Measurements from ENCODE around the gene C15orf39.
A peak's percentile ranks its signal among the peaks of the same experiment; 100 is the strongest.
"Not testable (repeated sequence)": the region's sequence is repeated elsewhere in the genome, so short reads cannot be mapped to it uniquely, and the experiment has no call there.

The C15orf39 gene

GRCh38 chr15:75201616-75202250 is at the start of gene C15orf39:
Gene C15orf39, plus strand, starts transcription at chr15:75201882. Its CDS starts 4,167 bp downstream, at chr15:75206049.
- peak; percentile 74 for DNase-seq

DNA sequence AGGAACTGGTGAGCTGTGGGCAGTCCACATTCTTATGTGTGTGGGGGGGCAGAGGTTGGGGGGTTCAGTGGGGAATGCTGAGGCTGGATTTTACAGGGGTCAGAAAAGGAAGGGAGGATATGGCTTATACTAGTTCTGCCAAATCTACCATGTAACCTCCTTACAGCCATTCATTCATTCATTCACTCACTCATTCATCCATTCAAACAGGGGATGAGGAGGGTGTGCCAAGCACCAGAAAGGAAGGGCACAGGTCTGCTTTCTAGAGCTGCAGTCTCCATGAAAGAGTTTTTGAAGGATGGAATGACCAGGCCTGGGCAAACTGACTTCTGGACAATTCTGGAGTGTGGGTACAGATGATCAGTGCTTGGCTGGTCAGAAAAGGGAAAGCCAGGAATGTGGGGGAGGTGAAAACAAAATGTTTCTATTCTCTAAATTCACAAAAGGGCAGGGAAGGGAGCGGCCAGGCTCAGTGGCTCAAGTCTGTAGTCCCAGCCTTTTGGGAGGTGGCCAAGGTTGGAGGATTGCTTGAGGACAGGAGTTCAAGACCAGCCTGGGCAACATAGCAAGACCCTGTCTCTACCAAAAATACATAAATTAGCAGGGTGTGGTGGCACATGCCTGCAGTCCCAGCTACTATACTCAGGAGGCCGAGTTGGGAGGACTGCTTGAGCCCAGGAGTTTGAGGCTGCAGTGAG is 49.2 kb upstream of the C15orf39 start:
- no peak for DNase-seq

- peak; percentile 28 for DNase-seq
These were observed 48.6 kb upstream of the C15orf39 start for GRCh38 chr15:75153087-75153486.

DNA sequence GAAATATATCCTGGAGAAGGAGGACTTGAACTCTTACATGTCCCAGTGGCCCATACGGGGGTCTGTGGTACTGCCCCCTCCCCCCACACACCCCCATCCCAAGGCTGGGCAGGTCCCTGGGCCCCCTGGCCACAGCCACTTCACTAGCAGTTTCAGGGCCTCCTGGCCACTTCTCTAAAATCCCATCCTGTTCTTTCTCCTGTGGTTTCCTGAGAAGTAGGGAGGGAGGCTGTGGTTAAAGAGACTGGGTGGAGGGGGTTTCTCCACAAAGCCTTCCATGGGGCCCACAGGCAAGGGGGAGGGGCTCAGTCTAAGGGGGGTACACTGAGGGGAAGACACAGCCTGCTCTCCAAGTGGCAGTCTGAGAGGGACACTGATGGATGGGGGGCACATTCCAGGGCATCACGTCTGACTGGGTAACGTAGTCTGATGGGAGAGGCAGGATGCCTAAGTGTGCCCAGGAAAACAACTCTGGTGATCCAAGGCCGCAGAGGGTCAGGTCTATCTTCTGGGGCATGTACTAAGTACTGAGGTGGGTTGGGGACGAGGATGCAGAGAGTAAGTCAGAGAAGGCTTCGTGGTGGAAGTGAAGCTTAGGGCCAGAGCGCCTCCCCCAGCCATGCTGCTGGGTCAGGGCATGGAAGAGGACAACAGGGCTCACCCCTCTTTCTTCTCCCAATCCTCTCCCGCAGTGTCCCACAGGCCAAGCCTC is 48.0 kb upstream of the C15orf39 start:
- DNase-seq = no peak

- no peak for DNase-seq
These were observed 47.1 kb upstream of the C15orf39 start for GRCh38 chr15:75154461-75155062.

GRCh38 chr15:75156326-75157215 is 45.1 kb upstream of the C15orf39 start:
- no peak for DNase-seq

DNA sequence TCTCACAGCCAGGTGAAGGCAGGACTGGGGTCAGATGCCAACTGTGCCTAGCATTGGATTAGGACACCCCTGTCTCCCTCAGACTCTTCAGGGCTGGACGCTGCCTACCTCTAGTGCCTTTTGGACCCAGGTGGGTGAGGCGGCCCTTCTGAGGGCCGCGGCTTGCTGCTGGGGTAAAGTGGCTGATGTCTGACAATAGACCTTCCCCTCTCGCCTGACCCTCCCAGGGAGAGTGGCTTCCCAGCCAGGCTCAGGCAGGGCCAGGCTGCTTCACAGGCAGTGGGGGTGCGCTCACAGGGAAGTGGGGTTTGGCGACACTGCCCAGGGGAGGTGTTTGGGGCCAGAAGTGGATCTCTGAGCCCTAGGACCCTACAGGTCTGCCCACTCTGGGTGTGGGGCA is 43.3 kb upstream of the C15orf39 start:
- DNase-seq = no peak

DNA sequence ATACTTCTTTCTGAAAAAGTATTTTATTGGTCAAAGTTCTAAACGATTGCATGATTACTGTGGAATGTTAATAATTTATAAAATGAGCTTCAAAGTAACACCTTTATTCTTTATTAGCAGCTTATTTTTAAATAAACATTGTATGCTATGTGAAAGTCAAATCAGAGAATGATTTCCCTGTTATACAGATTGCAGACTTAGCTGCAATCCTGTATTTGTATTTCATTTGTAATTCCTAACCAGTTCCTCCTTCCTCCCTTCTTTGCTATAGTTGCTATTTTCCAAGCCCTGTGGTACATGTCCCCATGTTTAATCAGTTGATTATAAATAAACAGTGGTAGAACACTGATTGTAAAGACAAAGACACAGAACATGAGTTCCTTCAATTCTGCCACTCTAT is 42.4 kb upstream of the C15orf39 start:
- no peak for DNase-seq

DNA sequence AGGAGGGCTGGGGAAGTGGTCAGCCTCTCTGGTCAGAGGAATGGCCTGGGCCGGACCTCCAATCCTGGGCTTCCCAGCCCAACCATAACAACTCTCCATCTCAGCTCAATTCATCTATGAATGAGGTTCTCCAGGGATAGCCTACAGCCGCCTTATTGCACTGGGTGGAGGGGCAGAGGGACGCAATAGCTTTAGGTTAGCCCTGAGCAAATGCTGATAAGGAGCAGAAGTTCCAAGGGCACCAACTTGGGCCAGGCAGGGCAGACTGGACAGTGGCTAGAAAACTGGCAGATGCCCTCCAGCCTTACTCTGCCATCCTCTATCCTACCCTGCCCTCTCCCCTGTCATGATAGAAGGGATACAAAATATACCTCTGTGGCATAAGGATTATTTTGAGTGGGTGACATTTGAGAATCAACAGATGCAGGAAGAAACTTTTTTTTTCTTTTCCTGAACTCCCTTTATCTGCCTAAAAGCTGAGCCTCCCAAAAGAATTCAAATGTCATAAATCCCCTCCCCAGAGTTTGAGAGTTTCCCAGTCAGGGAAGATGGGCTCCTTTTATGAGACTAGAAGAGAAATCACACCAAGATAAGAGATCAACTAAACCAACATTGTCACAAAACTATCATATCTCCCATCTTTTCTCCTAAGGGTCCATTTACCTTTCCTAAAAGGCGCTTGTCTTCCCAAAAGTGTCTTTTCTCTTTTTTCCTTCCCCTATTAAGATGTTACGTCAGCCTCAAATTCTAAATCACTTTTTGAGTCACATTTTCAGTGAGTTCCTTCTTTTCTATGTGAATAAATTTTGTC is 40.4 kb upstream of the C15orf39 start:
- no peak for DNase-seq

- no peak for DNase-seq
These were observed 39.7 kb upstream of the C15orf39 start for GRCh38 chr15:75161917-75162414.

- no peak for DNase-seq
These were observed 38.5 kb upstream of the C15orf39 start for GRCh38 chr15:75163150-75163564.

DNA sequence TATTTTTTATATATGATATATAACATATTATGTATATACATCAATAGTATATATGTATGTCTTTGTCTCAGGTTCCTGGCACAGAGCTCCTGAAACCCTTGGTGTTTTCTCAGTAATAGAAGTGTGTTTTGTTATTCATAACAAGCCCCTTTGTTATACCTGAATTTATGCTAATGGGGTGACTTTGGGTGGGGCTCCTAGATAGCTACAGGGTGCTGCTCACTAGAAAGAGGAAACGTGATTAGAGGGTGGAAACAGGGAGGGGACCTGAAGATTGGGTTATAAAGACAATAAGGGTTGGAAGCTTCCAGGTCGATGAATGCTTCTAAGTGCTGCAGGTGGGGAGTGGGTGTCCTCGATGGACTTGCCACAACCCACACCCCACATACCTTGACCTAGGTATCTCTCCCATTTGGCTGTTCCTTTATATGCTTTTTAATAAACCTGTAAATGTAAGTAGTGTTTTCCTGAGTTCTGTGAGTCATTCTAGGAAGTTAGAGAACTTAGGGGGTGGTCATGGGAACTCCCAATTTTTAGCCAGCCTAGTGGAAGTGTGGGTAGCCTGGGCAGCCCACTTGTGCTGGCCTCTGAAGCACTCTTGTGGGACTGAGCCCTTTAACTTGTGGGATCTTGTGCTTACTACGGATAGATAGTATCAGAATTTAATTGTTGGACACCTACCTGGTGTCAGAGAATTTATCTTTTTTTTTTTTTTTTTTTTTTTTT is 36.9 kb upstream of the C15orf39 start:
- DNase-seq = no peak

GRCh38 chr15:75166489-75167063 is 35.1 kb upstream of the C15orf39 start:
- DNase-seq = not testable (repeated sequence)

GRCh38 chr15:75167588-75168350 is 33.9 kb upstream of the C15orf39 start:
- peak; percentile 71 for DNase-seq

- no peak for DNase-seq
These were observed 33.3 kb upstream of the C15orf39 start for GRCh38 chr15:75168374-75168773.

DNA sequence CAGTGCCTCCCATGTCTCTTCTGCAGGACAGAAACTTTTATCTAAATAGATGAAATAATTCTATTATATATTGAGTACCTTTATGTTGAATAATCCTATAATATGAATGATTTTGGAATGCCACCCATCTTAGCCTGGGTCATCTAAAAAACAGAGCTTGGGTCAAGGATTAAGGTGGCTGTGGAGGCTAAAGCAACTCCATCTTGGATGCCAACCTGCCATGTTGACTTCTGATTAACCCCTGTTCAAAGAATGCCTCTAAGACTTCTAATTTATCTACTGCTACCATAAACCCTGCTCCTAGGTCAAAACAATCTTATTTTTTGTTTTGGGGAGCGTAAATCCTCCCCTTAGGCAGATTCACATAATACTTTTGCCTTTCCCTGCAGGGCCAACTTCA is 31.5 kb upstream of the C15orf39 start:
- DNase-seq = no peak

DNA sequence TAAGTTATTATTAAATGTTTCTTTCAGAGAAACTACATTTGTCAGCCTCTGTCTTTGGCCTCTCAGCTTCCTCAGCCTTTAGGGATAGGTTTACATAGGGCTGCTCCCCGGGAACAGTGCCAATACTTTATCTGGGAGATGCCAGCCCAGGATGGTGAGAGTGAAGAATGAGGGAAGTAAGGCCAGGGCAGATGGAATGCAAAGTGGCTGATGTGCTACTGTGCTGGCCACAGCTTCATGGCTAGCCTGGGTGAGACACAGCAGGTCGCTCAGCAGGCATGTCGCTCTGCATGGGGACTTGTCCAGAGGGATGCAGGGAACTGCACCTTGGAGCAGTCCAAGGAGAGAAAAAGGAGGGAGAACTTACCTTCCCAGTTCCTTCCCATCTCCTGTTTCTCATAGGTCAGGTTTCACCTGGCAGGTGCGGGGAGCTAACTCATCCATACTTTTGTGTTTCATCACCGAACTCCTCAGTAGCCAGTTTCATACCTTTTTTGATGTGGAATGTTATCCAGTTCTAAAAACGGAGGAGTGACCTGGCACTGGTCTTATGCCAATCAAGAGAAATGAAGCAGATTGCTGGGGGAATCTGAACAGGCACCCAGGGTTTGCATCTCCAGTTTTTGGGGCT is 30.9 kb upstream of the C15orf39 start:
- peak; percentile 42 for DNase-seq

GRCh38 chr15:75171408-75171807 is 30.3 kb upstream of the C15orf39 start:
- DNase-seq = peak; percentile 79

DNA sequence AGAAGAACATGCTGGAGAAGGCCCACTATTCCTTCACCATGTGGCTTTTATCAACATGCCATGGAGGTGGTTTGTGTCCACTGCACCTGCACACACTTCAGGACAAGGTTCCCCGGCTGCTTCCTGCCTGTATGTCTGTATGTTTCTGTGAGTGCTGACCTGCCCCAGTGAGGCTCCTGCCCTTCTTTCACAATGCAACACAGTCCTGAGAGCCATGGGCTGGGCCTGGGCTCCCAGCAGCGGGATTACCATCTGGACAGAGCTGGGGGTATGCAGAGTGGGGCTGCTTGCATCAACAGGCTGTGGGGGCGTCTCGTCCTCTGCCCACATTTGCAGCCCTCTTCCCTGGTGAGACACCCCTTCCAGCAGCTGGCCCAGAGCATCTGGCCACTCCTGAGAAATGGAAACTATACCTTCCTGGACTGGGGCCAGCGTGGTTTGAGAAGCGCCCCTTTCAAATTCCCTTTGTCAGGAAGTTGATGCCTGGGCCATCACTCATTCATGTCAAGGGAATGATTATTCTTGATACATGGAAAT is 29.3 kb upstream of the C15orf39 start:
- DNase-seq = no peak

All from EL (cell line).